ACHN (cell line): ENCODE measurements around the gene LRCH1.

Experiments
- DNase-seq: peaks from one replicate; pipeline ENCODE4 v3.0.0-alpha.2; 2015
- in situ Hi-C: cut with HindIII; loops from 2 replicates; pipeline ENCODE4 v1.10.0; 2017; ENCODE audit warnings: low sequenced_read_pairs, low pct_ligation_motif_present, low pct_unique_long_range_greater_than_20kb

The LRCH1 gene

GRCh38 chr13:46555722-46556417 is 2.9 kb downstream of the LRCH1 start:
- in situ Hi-C loops, result no loop called here
- DNase-seq, result no peak

- DNase-seq, result no peak
- in situ Hi-C loops, result no loop called here
Observed at GRCh38 chr13:46556418-46556779, 3.4 kb downstream of the LRCH1 start.

DNA sequence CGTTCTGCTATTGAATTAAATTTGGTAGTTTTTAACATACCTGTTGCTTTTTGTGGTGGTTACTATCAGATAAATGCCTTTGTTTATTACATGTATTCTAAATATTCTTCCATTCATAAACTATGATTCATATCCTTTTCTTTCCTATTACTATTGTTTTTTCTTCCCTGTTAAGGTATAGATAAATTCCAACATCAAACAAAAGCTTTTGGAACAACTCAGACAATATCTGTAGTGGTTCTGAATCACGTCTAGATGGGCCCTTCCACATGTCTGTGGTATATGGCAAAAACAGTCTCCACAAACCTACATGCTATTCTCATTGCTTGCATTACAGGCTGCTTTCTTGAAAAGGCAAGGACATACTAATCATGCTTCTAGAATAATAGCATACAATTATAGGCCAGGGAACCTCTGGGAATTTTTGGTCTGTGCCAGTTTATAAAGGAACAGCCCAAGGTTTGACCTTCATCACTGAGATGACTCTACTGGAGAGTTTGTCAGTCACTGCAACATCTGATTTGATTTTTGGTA is 6.4 kb downstream of the LRCH1 start:
- in situ Hi-C loops, result no loop called here
- DNase-seq, result no peak

GRCh38 chr13:46560778-46561177 is 7.8 kb downstream of the LRCH1 start:
- no peak for DNase-seq
- in situ Hi-C loops, result no loop called here

- in situ Hi-C loops, result no loop called here
- no peak for DNase-seq
Observed at GRCh38 chr13:46561286-46561685, 8.3 kb downstream of the LRCH1 start.

- in situ Hi-C loops, result no loop called here
- DNase-seq, result no peak
Observed at GRCh38 chr13:46561691-46562090, 8.7 kb downstream of the LRCH1 start.

DNA sequence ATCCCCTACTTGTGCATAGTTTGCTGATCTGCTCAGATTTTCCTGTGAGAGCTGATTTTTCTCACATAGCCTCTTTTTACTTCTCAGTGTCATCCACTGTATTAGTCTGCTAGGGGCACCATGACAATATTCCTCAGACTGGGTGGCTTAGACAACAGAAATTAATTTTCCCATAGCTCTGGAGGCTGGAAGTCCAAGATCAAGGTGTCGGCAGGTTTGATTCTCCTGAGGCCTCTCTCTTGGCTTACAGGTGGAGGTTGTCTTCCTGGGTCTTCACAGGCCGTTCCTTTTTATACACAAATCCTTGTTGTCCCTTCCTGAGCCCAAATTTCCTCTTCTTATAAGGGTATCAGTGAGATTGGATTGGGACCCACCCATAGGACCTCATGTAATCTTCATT is 9.2 kb downstream of the LRCH1 start:
- in situ Hi-C loops, result no loop called here
- no peak for DNase-seq

DNA sequence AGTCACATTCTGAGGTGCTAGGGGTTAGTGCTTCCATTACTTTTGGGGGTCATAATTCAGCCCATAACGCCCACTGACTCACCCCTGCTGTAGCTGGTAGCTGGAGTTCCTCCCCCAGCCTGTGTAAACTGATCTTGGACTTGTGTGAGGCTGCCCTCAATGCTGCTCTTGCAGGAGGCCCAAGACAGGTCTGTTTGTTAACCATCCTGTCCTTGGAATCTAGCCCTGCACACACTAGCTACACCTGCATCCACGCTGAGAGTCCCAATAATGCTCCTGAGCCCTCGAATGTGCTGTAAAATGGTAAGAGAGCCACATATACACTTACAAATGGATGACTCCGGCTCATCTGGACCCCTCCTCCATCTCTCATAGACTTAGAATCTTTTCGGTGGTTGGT is 9.6 kb downstream of the LRCH1 start:
- in situ Hi-C loops, result no loop called here

GRCh38 chr13:46565808-46566750 is 13.1 kb downstream of the LRCH1 start:
- in situ Hi-C loops, result no loop called here

More for the DNA sequence above, 9.6 kb downstream of the LRCH1 start:
- no peak for DNase-seq

DNA sequence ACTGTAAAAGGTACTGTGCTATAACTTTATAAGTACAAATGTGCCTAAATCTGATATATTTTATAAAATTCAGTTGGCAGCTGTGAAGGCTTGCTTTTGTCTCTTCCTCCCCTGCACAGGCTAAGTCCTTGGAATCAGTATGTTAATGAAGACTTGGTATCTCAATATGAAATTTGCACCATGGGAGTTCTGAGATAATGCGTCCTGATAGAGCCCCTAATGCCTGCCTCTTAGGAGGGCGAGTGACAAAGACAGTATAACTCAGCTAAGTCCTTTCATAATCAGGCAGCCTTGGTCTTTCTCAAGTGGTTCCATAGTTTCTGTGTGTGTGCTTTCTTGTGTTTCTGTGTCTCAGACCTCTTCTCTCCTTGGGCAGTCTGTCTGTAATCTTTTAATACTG is 14.7 kb downstream of the LRCH1 start:
- in situ Hi-C loops, result no loop called here
- DNase-seq, result no peak

More at GRCh38 chr13:46565808-46566750, 13.1 kb downstream of the LRCH1 start:
- DNase-seq, result no peak

- DNase-seq, result no peak
- in situ Hi-C loops, result no loop called here
Observed at GRCh38 chr13:46569456-46569855, 16.5 kb downstream of the LRCH1 start.

- in situ Hi-C loops, result no loop called here
- no peak for DNase-seq
Observed at GRCh38 chr13:46570273-46570672, 17.3 kb downstream of the LRCH1 start.

- in situ Hi-C loops, result no loop called here
- peak; percentile 34 for DNase-seq
Observed at GRCh38 chr13:46571189-46571908, 18.4 kb downstream of the LRCH1 start.

DNA sequence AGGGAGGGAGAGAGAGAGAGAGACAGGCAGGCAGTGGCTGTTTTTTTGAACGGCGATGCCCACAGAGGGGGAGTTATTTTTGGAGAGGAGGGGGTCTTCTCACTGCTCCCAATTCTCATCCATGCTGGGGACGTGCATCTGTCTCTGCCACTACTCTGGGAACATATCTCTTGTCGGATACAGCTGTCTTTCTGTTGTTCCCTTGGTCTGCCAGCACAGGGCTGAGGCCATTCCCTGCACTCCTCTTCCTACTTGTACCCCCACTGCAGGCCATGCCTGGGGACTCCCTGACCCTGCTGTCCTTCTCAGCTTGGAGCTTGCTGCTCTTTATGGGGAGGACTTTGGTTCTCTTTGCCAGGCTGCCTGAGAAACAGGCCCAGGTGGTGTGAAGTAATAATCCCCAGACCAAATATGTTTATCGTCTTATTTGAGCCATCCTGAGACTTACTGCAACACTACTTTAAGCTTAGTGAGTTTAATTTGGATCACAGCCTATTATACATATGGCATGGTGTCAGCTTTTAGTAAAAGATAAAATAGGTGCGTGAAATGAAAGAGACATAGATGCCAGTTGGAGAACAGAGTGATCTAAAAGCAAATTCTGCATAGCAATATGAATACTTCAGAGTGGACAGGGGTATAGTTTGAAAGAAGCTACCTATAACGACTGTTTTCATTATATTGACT is 19.1 kb downstream of the LRCH1 start:
- in situ Hi-C loops, result no loop called here

DNA sequence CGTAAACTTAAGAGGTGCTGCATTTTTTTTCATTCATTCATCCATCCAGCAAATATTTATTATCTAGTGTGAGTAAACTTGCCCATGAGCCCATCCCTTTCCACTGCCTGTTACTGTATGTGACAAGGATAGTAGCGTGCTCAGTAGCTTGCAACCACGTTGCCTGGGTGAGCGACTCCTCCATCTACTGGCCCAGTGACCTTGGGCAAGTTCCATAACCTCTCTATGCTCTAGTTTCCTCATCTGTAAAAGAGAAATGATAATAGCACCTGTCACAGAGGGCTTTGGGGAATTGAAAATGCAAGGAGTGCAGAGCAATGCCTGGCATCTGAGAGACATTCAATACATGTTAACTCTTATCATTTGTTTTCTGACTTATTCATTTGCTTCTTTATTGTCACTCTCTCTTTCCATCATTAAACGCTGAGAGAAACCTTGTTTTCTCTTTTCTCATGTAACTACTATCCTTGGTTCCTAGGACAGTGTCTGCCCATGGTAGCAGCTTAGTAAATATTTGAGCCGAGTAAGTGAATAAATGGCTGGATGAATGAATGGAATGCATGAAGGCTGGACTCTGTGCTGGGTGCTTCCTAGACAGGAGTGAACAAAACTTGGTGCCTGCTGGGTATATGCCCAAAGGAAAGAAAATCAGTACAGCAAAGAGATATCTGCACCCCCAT is 19.9 kb downstream of the LRCH1 start:
- in situ Hi-C loops, result no loop called here
- DNase-seq, result peak; percentile 33

More for the DNA sequence above, 19.1 kb downstream of the LRCH1 start:
- no peak for DNase-seq

GRCh38 chr13:46575301-46575771 is 22.4 kb downstream of the LRCH1 start:
- in situ Hi-C loops, result no loop called here

DNA sequence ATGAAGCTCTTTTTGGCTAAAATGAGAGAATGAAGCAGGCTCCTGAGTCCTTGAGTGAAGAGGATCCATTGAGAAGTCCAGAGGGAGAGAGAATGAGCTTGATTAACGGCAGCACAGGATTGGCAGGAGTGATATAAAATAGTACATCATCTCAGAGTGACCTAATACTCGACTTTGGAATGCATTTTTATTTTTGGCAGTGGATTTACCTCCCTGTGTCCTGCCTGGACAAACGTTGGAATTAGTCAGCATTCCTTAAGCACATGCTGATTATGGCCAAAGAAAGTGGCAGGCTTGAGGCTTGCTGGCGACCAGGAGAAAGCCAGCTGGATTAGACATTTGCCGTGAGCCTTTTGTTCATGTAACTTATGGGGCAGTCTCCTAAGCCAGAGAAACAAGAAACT is 22.9 kb downstream of the LRCH1 start:
- peak; percentile 55 for DNase-seq

More at GRCh38 chr13:46575301-46575771, 22.4 kb downstream of the LRCH1 start:
- no peak for DNase-seq

GRCh38 chr13:46576762-46577161 is 23.8 kb downstream of the LRCH1 start:
- in situ Hi-C loops, result no loop called here
- no peak for DNase-seq

More for the DNA sequence above, 22.9 kb downstream of the LRCH1 start:
- in situ Hi-C loops, result no loop called here
